ENCODE measurements around the gene CACNA1B.

DNA sequence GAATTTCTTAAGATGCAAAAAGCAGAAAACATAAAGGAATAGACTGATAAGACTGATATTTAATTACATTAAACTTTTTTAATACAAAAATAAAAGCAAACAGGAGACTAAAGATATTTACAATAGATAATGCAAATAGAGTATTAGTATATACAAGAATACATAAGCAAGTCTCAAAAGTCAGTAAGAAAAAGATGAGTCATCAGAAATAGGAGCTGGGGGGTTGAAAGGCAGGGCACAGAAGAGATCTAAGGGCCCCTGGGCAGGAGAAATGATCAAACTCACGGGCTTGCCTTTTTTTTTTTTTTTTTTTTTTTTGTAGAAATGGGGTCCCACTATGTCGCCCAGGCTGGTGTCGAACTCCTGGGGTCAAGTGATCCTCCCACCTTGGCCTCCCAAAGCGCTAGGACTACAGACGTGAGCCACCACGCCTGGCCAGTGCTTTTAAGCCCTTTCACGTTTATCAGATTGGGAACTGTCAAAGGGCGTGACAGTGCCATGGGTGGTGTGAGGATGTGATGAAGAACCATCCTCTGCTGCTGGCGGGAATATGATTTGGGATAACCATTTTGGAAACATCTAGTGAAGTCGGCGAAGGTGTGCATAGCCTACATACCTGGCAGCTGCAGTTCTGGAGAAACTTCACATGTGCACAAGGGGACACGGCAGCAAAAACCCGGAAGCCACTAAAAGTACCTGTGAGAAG lies 126.1 kb downstream of the CACNA1B start:
- TF ChIP-seq, protein P1, sequence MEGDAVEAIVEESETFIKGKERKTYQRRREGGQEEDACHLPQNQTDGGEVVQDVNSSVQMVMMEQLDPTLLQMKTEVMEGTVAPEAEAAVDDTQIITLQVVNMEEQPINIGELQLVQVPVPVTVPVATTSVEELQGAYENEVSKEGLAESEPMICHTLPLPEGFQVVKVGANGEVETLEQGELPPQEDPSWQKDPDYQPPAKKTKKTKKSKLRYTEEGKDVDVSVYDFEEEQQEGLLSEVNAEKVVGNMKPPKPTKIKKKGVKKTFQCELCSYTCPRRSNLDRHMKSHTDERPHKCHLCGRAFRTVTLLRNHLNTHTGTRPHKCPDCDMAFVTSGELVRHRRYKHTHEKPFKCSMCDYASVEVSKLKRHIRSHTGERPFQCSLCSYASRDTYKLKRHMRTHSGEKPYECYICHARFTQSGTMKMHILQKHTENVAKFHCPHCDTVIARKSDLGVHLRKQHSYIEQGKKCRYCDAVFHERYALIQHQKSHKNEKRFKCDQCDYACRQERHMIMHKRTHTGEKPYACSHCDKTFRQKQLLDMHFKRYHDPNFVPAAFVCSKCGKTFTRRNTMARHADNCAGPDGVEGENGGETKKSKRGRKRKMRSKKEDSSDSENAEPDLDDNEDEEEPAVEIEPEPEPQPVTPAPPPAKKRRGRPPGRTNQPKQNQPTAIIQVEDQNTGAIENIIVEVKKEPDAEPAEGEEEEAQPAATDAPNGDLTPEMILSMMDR (IDR thresholded peaks at IDR 0.05; ENCODE audit: low read length) = no peak
- no peak for TF ChIP-seq EZH2 (optimal IDR thresholded peaks at IDR 0.05; ENCODE audit: low read depth, low read length)
